Activated CD4-positive, CD25-positive, alpha-beta regulatory T cell treated with anti-CD3 and anti-CD28 coated beads, Interleukin-2, amount 50 U/mL, for 72 hours (primary cell): Measurements from ENCODE around the gene LSM3.

Experiments used
- DNase-seq: peaks from one replicate; pipeline ENCODE4 v3.0.0; 2021

Gene LSM3

GRCh38 chr3:14178247-14179113 is at the start of gene LSM3, which contains the start of gene XPC:
Gene LSM3 (plus strand): TSS chr3:14178817. CDS start chr3:14178861, 44 bp downstream.
Gene XPC (minus strand): TSS chr3:14178601. CDS start chr3:14178568, 33 bp downstream.
- DNase-seq, result peak; percentile 98

GRCh38 chr3:14129296-14129695 is 49.3 kb upstream of the LSM3 start:
- no peak for DNase-seq

GRCh38 chr3:14130230-14130629 is 48.4 kb upstream of the LSM3 start:
- no peak for DNase-seq

- DNase-seq, result no peak
Observed at GRCh38 chr3:14130707-14131106, 47.9 kb upstream of the LSM3 start.

- no peak for DNase-seq
Observed at GRCh38 chr3:14131134-14131533, 47.5 kb upstream of the LSM3 start.

- DNase-seq, result no peak
Observed at GRCh38 chr3:14132120-14132519, 46.5 kb upstream of the LSM3 start.

GRCh38 chr3:14132689-14133088 is 45.9 kb upstream of the LSM3 start:
- DNase-seq, result no peak

GRCh38 chr3:14133188-14133800 is 45.3 kb upstream of the LSM3 start:
- no peak for DNase-seq

- DNase-seq, result no peak
Observed at GRCh38 chr3:14133876-14134275, 44.7 kb upstream of the LSM3 start.

- no peak for DNase-seq
Observed at GRCh38 chr3:14134291-14134690, 44.3 kb upstream of the LSM3 start.

GRCh38 chr3:14135581-14135980 is 43.0 kb upstream of the LSM3 start:
- DNase-seq, result no peak

GRCh38 chr3:14137004-14137403 is 41.6 kb upstream of the LSM3 start:
- no peak for DNase-seq

- DNase-seq, result no peak
Observed at GRCh38 chr3:14137445-14137844, 41.2 kb upstream of the LSM3 start.

- DNase-seq, result no peak
Observed at GRCh38 chr3:14138109-14138877, 40.3 kb upstream of the LSM3 start.

GRCh38 chr3:14138878-14139655 is 39.5 kb upstream of the LSM3 start:
- no peak for DNase-seq

GRCh38 chr3:14139771-14140170 is 38.8 kb upstream of the LSM3 start:
- no peak for DNase-seq

- DNase-seq, result no peak
Observed at GRCh38 chr3:14140668-14141067, 37.9 kb upstream of the LSM3 start.

- no peak for DNase-seq
Observed at GRCh38 chr3:14141144-14141543, 37.5 kb upstream of the LSM3 start.

GRCh38 chr3:14141602-14142341 is 36.8 kb upstream of the LSM3 start:
- no peak for DNase-seq

GRCh38 chr3:14142567-14143270 is 35.9 kb upstream of the LSM3 start:
- DNase-seq, result no peak
